NCI-H2171 treated with DMSO at 0.1 percent for 48 hours (cell line): ENCODE data around the gene OOSP4A.
"Not testable (repeated sequence)": the region's sequence is repeated elsewhere in the genome, so short reads cannot be mapped to it uniquely, and the experiment has no call there.

Source experiments
- DNase-seq: peaks from one replicate; lab custom pipeline; 2025; lab: John Stamatoyannopoulos, UW

The OOSP4A gene

GRCh38 chr11:59981106-59981770, 17.4 kb downstream of the OOSP4A start:
- no peak for DNase-seq

- not testable (repeated sequence) for DNase-seq
These were observed 18.2 kb downstream of the OOSP4A start for GRCh38 chr11:59982037-59982436.

GRCh38 chr11:59983212-59983611, 19.4 kb downstream of the OOSP4A start:
- no peak for DNase-seq

- no peak for DNase-seq
These were observed 20.5 kb downstream of the OOSP4A start for GRCh38 chr11:59984368-59984767.

- DNase-seq: no peak
These were observed 26.6 kb downstream of the OOSP4A start for GRCh38 chr11:59990421-59990820.

GRCh38 chr11:59992425-59992824, 28.6 kb downstream of the OOSP4A start:
- no peak for DNase-seq

- no peak for DNase-seq
These were observed 34.0 kb downstream of the OOSP4A start for GRCh38 chr11:59997800-59998199.

GRCh38 chr11:59999691-60000090, 35.9 kb downstream of the OOSP4A start:
- DNase-seq: no peak

GRCh38 chr11:60003729-60004128, 39.9 kb downstream of the OOSP4A start:
- DNase-seq: no peak

- no peak for DNase-seq
These were observed 41.5 kb downstream of the OOSP4A start for GRCh38 chr11:60005360-60005759.

- DNase-seq: no peak
These were observed 53.0 kb downstream of the OOSP4A start, which contains the start of gene OOSP4B for GRCh38 chr11:60016881-60017280. TSS of gene OOSP4B (plus strand) at chr11:60017181.

GRCh38 chr11:60018058-60018457, 54.2 kb downstream of the OOSP4A start:
- DNase-seq: no peak
